SK-N-SH treated with all-trans-retinoic acid at 6 μM for 48 hours (cell line): ENCODE results near the gene LRRC4C.

ENCODE experiments used
- ATAC-seq: fragments of 200-7000 bp; cut with Tn5 transposase; 3 replicates; pipeline ENCODE4 v1.9.1; 2020; ENCODE audit warnings: mild to moderate bottlenecking, moderate library complexity
- ARNTL ChIP-seq: fragments of 450-650 bp; formaldehyde crosslinking; IDR thresholded peaks from 2 replicates; pipeline ENCODE4 v1.5.0; 2020; ENCODE audit warnings: low read depth, mild to moderate bottlenecking, moderate library complexity, borderline replicate concordance
- BACH2 ChIP-seq: fragments of 250-450 bp; sonication (Bioruptor Pico); IDR thresholded peaks from 2 replicates; pipeline ENCODE4 v1.9.0; 2021; ENCODE audit warnings: mild to moderate bottlenecking, borderline replicate concordance
- CSDC2 ChIP-seq: fragments of 250-450 bp; sonication (Bioruptor Pico); IDR thresholded peaks from 2 replicates; pipeline ENCODE4 v1.5.0; 2020; ENCODE audit warnings: mild to moderate bottlenecking, moderate library complexity
- CSRNP3 ChIP-seq: fragments of 250-450 bp; sonication (Bioruptor Pico); IDR thresholded peaks from 2 replicates; pipeline ENCODE4 v1.5.1; 2021; ENCODE audit warnings: mild to moderate bottlenecking, moderate library complexity
- GLIS3 ChIP-seq: fragments of 250-450 bp; sonication (Bioruptor Pico); IDR thresholded peaks from 2 replicates; pipeline ENCODE4 v1.5.0; 2020; ENCODE audit warnings: mild to moderate bottlenecking, moderate library complexity
- ISL1 ChIP-seq: fragments of 250-450 bp; sonication (Bioruptor Pico); IDR thresholded peaks from 2 replicates; pipeline ENCODE4 v2.1.2; 2022; ENCODE audit warnings: mild to moderate bottlenecking, moderate library complexity
- OSR1 ChIP-seq: fragments of 250-450 bp; sonication (Bioruptor Pico); IDR thresholded peaks from 2 replicates; pipeline ENCODE4 v1.8.0; 2022; ENCODE audit warnings: moderate library complexity, mild to moderate bottlenecking, inconsistent platforms
- POU6F1 ChIP-seq: fragments of 250-450 bp; sonication (Bioruptor Pico); IDR thresholded peaks from 2 replicates; pipeline ENCODE4 v1.8.0; 2021; ENCODE audit warnings: low read depth, mild to moderate bottlenecking, moderate library complexity, borderline replicate concordance
- RARB ChIP-seq: fragments of 250-450 bp; sonication (Bioruptor Pico); IDR thresholded peaks from 2 replicates; pipeline ENCODE4 v1.8.0; 2021; ENCODE audit warnings: mild to moderate bottlenecking, moderate library complexity
- SNAI2 ChIP-seq: fragments of 250-450 bp; sonication (Bioruptor Pico); IDR thresholded peaks from 2 replicates; pipeline ENCODE4 v1.5.0; 2020; ENCODE audit warnings: mild to moderate bottlenecking, moderate library complexity
- TCF4 ChIP-seq: fragments of 250-450 bp; sonication (Bioruptor Pico); IDR thresholded peaks from 2 replicates; pipeline ENCODE4 v1.8.0; 2021; ENCODE audit warnings: mild to moderate bottlenecking, moderate library complexity, borderline replicate concordance
- TOX ChIP-seq: fragments of 250-450 bp; sonication (Bioruptor Pico); IDR thresholded peaks from 2 replicates; pipeline ENCODE4 v1.8.0; 2021; ENCODE audit warnings: mild to moderate bottlenecking, moderate library complexity, borderline replicate concordance
- TSHZ2 ChIP-seq: fragments of 250-450 bp; sonication (Bioruptor Pico); IDR thresholded peaks from 2 replicates; pipeline ENCODE4 v1.5.0; 2020; ENCODE audit warnings: mild to moderate bottlenecking, moderate library complexity
- ZC3H10 ChIP-seq: fragments of 250-450 bp; sonication (Bioruptor Pico); IDR thresholded peaks from 2 replicates; pipeline ENCODE4 v1.5.1; 2021; ENCODE audit warnings: mild to moderate bottlenecking, moderate library complexity
- ZFP3 ChIP-seq: fragments of 250-450 bp; sonication (Bioruptor Pico); IDR thresholded peaks from 2 replicates; pipeline ENCODE4 v1.5.0; 2020; ENCODE audit warnings: mild to moderate bottlenecking, moderate library complexity
- ZNF565 ChIP-seq: fragments of 450-650 bp; formaldehyde crosslinking; conservative IDR thresholded peaks from 2 replicates; pipeline ENCODE4 v1.5.0; 2020; ENCODE audit warnings: low read depth, mild to moderate bottlenecking, moderate library complexity
- ZNF8 ChIP-seq: fragments of 450-650 bp; formaldehyde crosslinking; IDR thresholded peaks from 2 replicates; pipeline ENCODE4 v1.5.0; 2020; ENCODE audit warnings: mild to moderate bottlenecking, moderate library complexity
- TF ChIP-seq, protein P1 (sequence below): fragments of 250-450 bp; sonication (Bioruptor Pico); IDR thresholded peaks from 2 replicates; pipeline ENCODE4 v1.5.1; 2020; ENCODE audit warnings: low read depth, mild to moderate bottlenecking, moderate library complexity
- TF ChIP-seq, protein P2 (sequence below): fragments of 250-450 bp; sonication (Bioruptor Pico); IDR thresholded peaks from 2 replicates; pipeline ENCODE4 v1.8.0; 2020; ENCODE audit warnings: mild to moderate bottlenecking, moderate library complexity, borderline replicate concordance

Gene LRRC4C

GRCh38 chr11:41245704-41246398, 213.6 kb downstream of the LRRC4C start:
- ATAC-seq: no peak
- no peak for TF ChIP-seq RARB (CRISPR knock-in tag)
- no peak for TF ChIP-seq TSHZ2 (CRISPR knock-in tag)
- TF ChIP-seq, protein P1, sequence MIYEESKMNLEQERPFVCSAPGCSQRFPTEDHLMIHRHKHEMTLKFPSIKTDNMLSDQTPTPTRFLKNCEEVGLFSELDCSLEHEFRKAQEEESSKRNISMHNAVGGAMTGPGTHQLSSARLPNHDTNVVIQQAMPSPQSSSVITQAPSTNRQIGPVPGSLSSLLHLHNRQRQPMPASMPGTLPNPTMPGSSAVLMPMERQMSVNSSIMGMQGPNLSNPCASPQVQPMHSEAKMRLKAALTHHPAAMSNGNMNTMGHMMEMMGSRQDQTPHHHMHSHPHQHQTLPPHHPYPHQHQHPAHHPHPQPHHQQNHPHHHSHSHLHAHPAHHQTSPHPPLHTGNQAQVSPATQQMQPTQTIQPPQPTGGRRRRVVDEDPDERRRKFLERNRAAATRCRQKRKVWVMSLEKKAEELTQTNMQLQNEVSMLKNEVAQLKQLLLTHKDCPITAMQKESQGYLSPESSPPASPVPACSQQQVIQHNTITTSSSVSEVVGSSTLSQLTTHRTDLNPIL: no peak
- TF ChIP-seq SNAI2 (CRISPR knock-in tag): no peak
- TF ChIP-seq, protein P2, sequence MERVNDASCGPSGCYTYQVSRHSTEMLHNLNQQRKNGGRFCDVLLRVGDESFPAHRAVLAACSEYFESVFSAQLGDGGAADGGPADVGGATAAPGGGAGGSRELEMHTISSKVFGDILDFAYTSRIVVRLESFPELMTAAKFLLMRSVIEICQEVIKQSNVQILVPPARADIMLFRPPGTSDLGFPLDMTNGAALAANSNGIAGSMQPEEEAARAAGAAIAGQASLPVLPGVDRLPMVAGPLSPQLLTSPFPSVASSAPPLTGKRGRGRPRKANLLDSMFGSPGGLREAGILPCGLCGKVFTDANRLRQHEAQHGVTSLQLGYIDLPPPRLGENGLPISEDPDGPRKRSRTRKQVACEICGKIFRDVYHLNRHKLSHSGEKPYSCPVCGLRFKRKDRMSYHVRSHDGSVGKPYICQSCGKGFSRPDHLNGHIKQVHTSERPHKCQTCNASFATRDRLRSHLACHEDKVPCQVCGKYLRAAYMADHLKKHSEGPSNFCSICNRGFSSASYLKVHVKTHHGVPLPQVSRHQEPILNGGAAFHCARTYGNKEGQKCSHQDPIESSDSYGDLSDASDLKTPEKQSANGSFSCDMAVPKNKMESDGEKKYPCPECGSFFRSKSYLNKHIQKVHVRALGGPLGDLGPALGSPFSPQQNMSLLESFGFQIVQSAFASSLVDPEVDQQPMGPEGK (CRISPR knock-in tag): no peak
- TF ChIP-seq BACH2 (CRISPR knock-in tag): no peak

- ATAC-seq: no peak
- TF ChIP-seq SNAI2 (CRISPR knock-in tag): no peak
- TF ChIP-seq, protein P1: no peak
- TF ChIP-seq ZNF565 (CRISPR knock-in tag): no peak
- no peak for TF ChIP-seq CSRNP3 (CRISPR knock-in tag)
- TF ChIP-seq CSDC2 (CRISPR knock-in tag): no peak
- TF ChIP-seq BACH2 (CRISPR knock-in tag): no peak
- TF ChIP-seq TSHZ2 (CRISPR knock-in tag): no peak
- no peak for TF ChIP-seq ZNF8 (CRISPR knock-in tag)
- TF ChIP-seq POU6F1: no peak
- no peak for TF ChIP-seq TCF4 (CRISPR knock-in tag)
- TF ChIP-seq TOX (CRISPR knock-in tag): no peak
- TF ChIP-seq ZC3H10 (CRISPR knock-in tag): no peak
- TF ChIP-seq ARNTL: no peak
- TF ChIP-seq, protein P2 (CRISPR knock-in tag): no peak
- no peak for TF ChIP-seq OSR1
- no peak for TF ChIP-seq ZFP3
- TF ChIP-seq GLIS3: no peak
- no peak for TF ChIP-seq ISL1 (CRISPR knock-in tag)
- no peak for TF ChIP-seq RARB (CRISPR knock-in tag)
These were observed 214.3 kb downstream of the LRRC4C start for GRCh38 chr11:41245184-41245583.
